Measurements from ENCODE around the gene IMMP2L. TPM values are rescaled to one million over a fixed set of nuclear protein-coding genes. Genes with fewer than 3 reads are reported as not detected.

Gene IMMP2L
- total and polyA plus RNA-seq, 4 donors, result 24.3 to 32.9 (median 26.8) TPM

GRCh38 chr7:110988348-110988747 is 573.9 kb downstream of the IMMP2L start:
- Histone ChIP-seq H3K27ac (ENCODE audit: low read depth in 1 of 2, low read length in 2 of 2) (no peak overlapping the region), H3K9me3 (ENCODE audit: control insufficient read depth, low read length) (no peaks in the 10 kb centered on the region), H3K4me1 (ENCODE audit: control insufficient read depth in 1 of 2, insufficient read depth in 2 of 2, low read length in 2 of 2) (peaks cover 0 to 1% of the 10 kb centered on the region in 2 donors), H3K36me3 (ENCODE audit: control insufficient read depth in 1 of 2, insufficient read depth in 2 of 2, low read length in 1 of 2) (no peaks in the 10 kb centered on the region), H3K27me3 (ENCODE audit: control insufficient read depth in 1 of 2, insufficient read depth in 2 of 2, low read length in 1 of 2) (no peaks in the 10 kb centered on the region), H3K4me3 (ENCODE audit: low read length in 2 of 2) (no peak overlapping the region)
- intact Hi-C loops (cut with DNase I), result no loop called here
- ATAC-seq (ENCODE audit: low FRiP score) (no peak), DNase-seq (no peak)
- WGBS, 2 donors, result 64 to 67% methylated on average over 2 of the region's 2 CpGs

GRCh38 chr7:110987127-110987693 is 575.1 kb downstream of the IMMP2L start:
- WGBS, 2 donors, result 78% methylated on average over 1 of the region's 1 CpG
- no peaks in the 10 kb centered on the region for H3K9me3 ChIP-seq (ENCODE audit: control insufficient read depth, low read length)
- DNase-seq, result no peak
- ATAC-seq (ENCODE audit: low FRiP score), result no peak
- H3K27ac ChIP-seq (ENCODE audit: low read depth in 1 of 2, low read length in 2 of 2), result no peak overlapping the region
- H3K36me3 ChIP-seq (ENCODE audit: control insufficient read depth in 1 of 2, insufficient read depth in 2 of 2, low read length in 1 of 2), result no peaks in the 10 kb centered on the region
- intact Hi-C loops (cut with DNase I), result no loop called here
- peaks cover 0 to 1% of the 10 kb centered on the region in 2 donors for H3K4me1 ChIP-seq (ENCODE audit: control insufficient read depth in 1 of 2, insufficient read depth in 2 of 2, low read length in 2 of 2)
- no peaks in the 10 kb centered on the region for H3K27me3 ChIP-seq (ENCODE audit: control insufficient read depth in 1 of 2, insufficient read depth in 2 of 2, low read length in 1 of 2)
- no peak overlapping the region for H3K4me3 ChIP-seq (ENCODE audit: low read length in 2 of 2)

- Histone ChIP-seq H3K27ac (ENCODE audit: low read depth in 1 of 2, low read length in 2 of 2) (no peak overlapping the region), H3K4me1 (ENCODE audit: control insufficient read depth in 1 of 2, insufficient read depth in 2 of 2, low read length in 2 of 2) (peaks cover 0 to 1% of the 10 kb centered on the region in 2 donors), H3K9me3 (ENCODE audit: control insufficient read depth, low read length) (no peaks in the 10 kb centered on the region), H3K4me3 (ENCODE audit: low read length in 2 of 2) (no peak overlapping the region), H3K27me3 (ENCODE audit: control insufficient read depth in 1 of 2, insufficient read depth in 2 of 2, low read length in 1 of 2) (no peaks in the 10 kb centered on the region), H3K36me3 (ENCODE audit: control insufficient read depth in 1 of 2, insufficient read depth in 2 of 2, low read length in 1 of 2) (no peaks in the 10 kb centered on the region)
- no peak for DNase-seq
- intact Hi-C loops (cut with DNase I), result no loop called here
- no peak for ATAC-seq (ENCODE audit: low FRiP score)
- WGBS, 2 donors, result 47 to 60% methylated on average over 3 of the region's 3 CpGs
Measured at GRCh38 chr7:110983822-110984456, 578.4 kb downstream of the IMMP2L start.

GRCh38 chr7:110977127-110977737 is 585.1 kb downstream of the IMMP2L start:
- Histone ChIP-seq H3K4me1 (ENCODE audit: control insufficient read depth in 1 of 2, insufficient read depth in 2 of 2, low read length in 2 of 2) (no peaks in the 10 kb centered on the region), H3K27me3 (ENCODE audit: control insufficient read depth in 1 of 2, insufficient read depth in 2 of 2, low read length in 1 of 2) (no peaks in the 10 kb centered on the region), H3K36me3 (ENCODE audit: control insufficient read depth in 1 of 2, insufficient read depth in 2 of 2, low read length in 1 of 2) (no peaks in the 10 kb centered on the region), H3K9me3 (ENCODE audit: control insufficient read depth, low read length) (no peaks in the 10 kb centered on the region), H3K27ac (ENCODE audit: low read depth in 1 of 2, low read length in 2 of 2) (no peak overlapping the region), H3K4me3 (ENCODE audit: low read length in 2 of 2) (no peak overlapping the region)
- intact Hi-C loops (cut with DNase I), result no loop called here
- ATAC-seq (ENCODE audit: low FRiP score) (no peak), DNase-seq (no peak)
- 96 to 99% methylated on average over 4 of the region's 4 CpGs for WGBS, 2 donors

GRCh38 chr7:110975486-110975885 is 586.8 kb downstream of the IMMP2L start:
- no peak overlapping the region for H3K27ac ChIP-seq (ENCODE audit: low read depth in 1 of 2, low read length in 2 of 2)
- ATAC-seq (ENCODE audit: low FRiP score), result no peak
- no peaks in the 10 kb centered on the region for H3K4me1 ChIP-seq (ENCODE audit: control insufficient read depth in 1 of 2, insufficient read depth in 2 of 2, low read length in 2 of 2)
- intact Hi-C loops (cut with DNase I), result no loop called here
- H3K4me3 ChIP-seq (ENCODE audit: low read length in 2 of 2), result no peak overlapping the region
- H3K27me3 ChIP-seq (ENCODE audit: control insufficient read depth in 1 of 2, insufficient read depth in 2 of 2, low read length in 1 of 2), result no peaks in the 10 kb centered on the region
- DNase-seq, result no peak
- no peaks in the 10 kb centered on the region for H3K36me3 ChIP-seq (ENCODE audit: control insufficient read depth in 1 of 2, insufficient read depth in 2 of 2, low read length in 1 of 2)
- H3K9me3 ChIP-seq (ENCODE audit: control insufficient read depth, low read length), result no peaks in the 10 kb centered on the region

- no peaks in the 10 kb centered on the region for H3K27me3 ChIP-seq (ENCODE audit: control insufficient read depth in 1 of 2, insufficient read depth in 2 of 2, low read length in 1 of 2)
- H3K4me3 ChIP-seq (ENCODE audit: low read length in 2 of 2), result no peak overlapping the region
- no peak for DNase-seq
- H3K4me1 ChIP-seq (ENCODE audit: control insufficient read depth in 1 of 2, insufficient read depth in 2 of 2, low read length in 2 of 2), result no peaks in the 10 kb centered on the region
- intact Hi-C loops (cut with DNase I), result no loop called here
- WGBS, 2 donors, result 32 to 45% methylated on average over 3 of the region's 3 CpGs
- H3K27ac ChIP-seq (ENCODE audit: low read depth in 1 of 2, low read length in 2 of 2), result no peak overlapping the region
- ATAC-seq (ENCODE audit: low FRiP score), result no peak
- H3K9me3 ChIP-seq (ENCODE audit: control insufficient read depth, low read length), result no peaks in the 10 kb centered on the region
- no peaks in the 10 kb centered on the region for H3K36me3 ChIP-seq (ENCODE audit: control insufficient read depth in 1 of 2, insufficient read depth in 2 of 2, low read length in 1 of 2)
Measured at GRCh38 chr7:110974441-110974840, 587.9 kb downstream of the IMMP2L start.

- DNase-seq (no peak), ATAC-seq (ENCODE audit: low FRiP score) (no peak)
- H3K4me3 ChIP-seq (ENCODE audit: low read length in 2 of 2), result no peak overlapping the region
- no peak overlapping the region for H3K27ac ChIP-seq (ENCODE audit: low read depth in 1 of 2, low read length in 2 of 2)
- no peaks in the 10 kb centered on the region for H3K27me3 ChIP-seq (ENCODE audit: control insufficient read depth in 1 of 2, insufficient read depth in 2 of 2, low read length in 1 of 2)
- H3K4me1 ChIP-seq (ENCODE audit: control insufficient read depth in 1 of 2, insufficient read depth in 2 of 2, low read length in 2 of 2), result no peaks in the 10 kb centered on the region
- 62 to 69% methylated on average over 6 of the region's 6 CpGs for WGBS, 2 donors
- no peaks in the 10 kb centered on the region for H3K36me3 ChIP-seq (ENCODE audit: control insufficient read depth in 1 of 2, insufficient read depth in 2 of 2, low read length in 1 of 2)
- H3K9me3 ChIP-seq (ENCODE audit: control insufficient read depth, low read length), result no peaks in the 10 kb centered on the region
- intact Hi-C loops (cut with DNase I), result no loop called here
Measured at GRCh38 chr7:110973196-110973990, 588.9 kb downstream of the IMMP2L start.

- intact Hi-C loops (cut with DNase I), result no loop called here
- Histone ChIP-seq H3K4me3 (ENCODE audit: low read length in 2 of 2) (no peak overlapping the region), H3K4me1 (ENCODE audit: control insufficient read depth in 1 of 2, insufficient read depth in 2 of 2, low read length in 2 of 2) (no peaks in the 10 kb centered on the region), H3K27ac (ENCODE audit: low read depth in 1 of 2, low read length in 2 of 2) (no peak overlapping the region), H3K27me3 (ENCODE audit: control insufficient read depth in 1 of 2, insufficient read depth in 2 of 2, low read length in 1 of 2) (no peaks in the 10 kb centered on the region), H3K9me3 (ENCODE audit: control insufficient read depth, low read length) (no peaks in the 10 kb centered on the region), H3K36me3 (ENCODE audit: control insufficient read depth in 1 of 2, insufficient read depth in 2 of 2, low read length in 1 of 2) (no peaks in the 10 kb centered on the region)
- 57 to 68% methylated on average over 6 of the region's 6 CpGs for WGBS, 2 donors
- no peak for ATAC-seq (ENCODE audit: low FRiP score)
- DNase-seq, result no peak
Measured at GRCh38 chr7:110964775-110965174, 597.5 kb downstream of the IMMP2L start.
